ENCODE measurements around the gene RWDD3.

The RWDD3 gene

DNA sequence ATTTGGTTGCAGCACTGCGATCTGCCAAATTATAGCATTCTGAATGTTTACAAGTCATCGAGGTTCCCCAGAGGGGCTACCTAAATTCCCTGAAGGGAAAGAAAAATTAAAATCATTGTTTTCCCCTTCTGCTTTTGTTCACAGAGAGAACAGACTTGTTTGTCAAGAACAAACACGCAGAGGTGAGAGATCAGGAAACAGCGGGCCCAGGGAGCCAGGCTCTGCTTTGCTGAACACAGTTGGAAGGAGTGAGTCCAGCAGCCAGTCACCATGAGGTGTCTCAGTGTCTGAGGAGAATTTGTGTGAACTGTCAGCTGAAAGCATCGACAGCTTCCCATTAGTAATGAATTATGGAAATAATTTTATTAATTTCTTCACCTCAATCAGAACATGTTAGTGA lies 52.5 kb downstream of the RWDD3 start:
- DNase-seq = no peak

DNA sequence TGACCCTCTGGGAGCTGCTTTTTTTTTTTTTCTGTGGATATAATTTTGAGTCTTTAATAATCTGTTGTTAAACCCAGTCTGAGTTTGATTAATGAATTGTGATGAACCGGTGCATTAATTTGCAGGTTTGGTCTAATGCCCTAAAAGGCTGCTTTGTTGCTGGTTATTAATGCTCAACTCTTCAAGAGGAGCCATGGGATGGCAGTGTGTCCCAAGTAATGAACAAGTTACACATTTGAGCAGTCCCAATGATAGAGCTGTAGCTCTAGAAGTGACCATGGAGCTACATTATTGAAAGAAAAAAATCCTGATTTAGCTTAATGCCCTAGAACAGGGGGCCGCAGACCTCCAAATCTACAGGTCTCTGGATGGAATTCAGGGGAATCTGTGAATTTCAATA lies 53.1 kb downstream of the RWDD3 start:
- no peak for DNase-seq

DNA sequence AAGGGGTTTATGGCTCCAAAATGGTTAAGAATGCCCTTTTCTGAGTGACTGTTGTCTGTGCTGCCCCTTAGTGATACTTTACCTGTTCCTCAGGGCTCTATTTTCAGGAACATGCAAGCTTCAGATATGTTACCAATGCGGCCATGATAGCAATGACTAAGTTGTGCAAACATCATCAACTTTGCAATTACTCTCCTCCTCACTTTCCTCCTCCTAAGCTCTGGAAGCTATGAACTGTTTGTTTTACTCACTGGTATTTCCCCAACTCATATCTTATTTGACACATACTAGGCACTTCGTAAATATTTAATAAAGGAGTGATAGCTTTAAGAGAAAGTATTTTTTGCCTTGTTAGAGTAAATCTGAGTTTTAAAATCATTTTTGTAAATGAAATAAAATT lies 53.8 kb downstream of the RWDD3 start:
- DNase-seq = no peak
